ENCODE results near the gene R3HCC1L. TPM values are rescaled to one million over a fixed set of nuclear protein-coding genes. Genes with fewer than 3 reads are reported as not detected.
"Not testable (repeated sequence)": the region's sequence is repeated elsewhere in the genome, so short reads cannot be mapped to it uniquely, and the experiment has no call there.

Gene R3HCC1L
- polyA plus RNA-seq, 2 of the 4 experiments (the other 2 are of a cell fraction), result 11.0 to 15.2 TPM

- Histone ChIP-seq H3K4me3 (peak overlapping the region; percentile 86), H3K4me1 (peaks cover 12% of the 10 kb centered on the region; the same call in 2 of the 3 replicates), H3K27ac (peak overlapping the region; percentile 89 to 99), H3K9me3 (peaks cover 11% of the 10 kb centered on the region; the same call in 2 of the 3 replicates), H3K4me2 (peak overlapping the region; percentile 57)
- no peak for TF ChIP-seq ESRRA (IDR thresholded peaks at IDR 0.05; ENCODE audit: borderline replicate concordance, low read length)
- no peak for TF ChIP-seq POLR2A (IDR thresholded peaks at IDR 0.05; ENCODE audit: low read length)
- TF ChIP-seq KDM5A (IDR thresholded peaks at IDR 0.05), result no peak
- no peak for TF ChIP-seq HMGXB4 (CRISPR knock-in tag; IDR thresholded peaks at IDR 0.05; ENCODE audit: borderline replicate concordance)
- no peak for TF ChIP-seq RFX5 (IDR thresholded peaks at IDR 0.05)
- ChIA-PET CTCF (interaction anchor here (1.0 to 1.4 kb wide), 6 partner anchors 9 to 219 kb away, joined by 3 to 4 read pairs (median 3); no protein-coding TSS in a partner anchor), POLR2A (interaction anchor here (0.7 to 1.4 kb wide), 6 partner anchors 17 to 1487 kb away, joined by 3 to 5 read pairs (median 3); partner anchors contain the start of gene SLC25A28)
- 35% methylated on average over 5 of the region's 5 CpGs for WGBS (ENCODE audit: missing lambda C conversion rate)
- ATAC-seq (peak; percentile 41 to 46; a peak in 5 of 6 replicates), DNase-seq (ENCODE audit: low read depth in 1 of 2, low spot score in 1 of 2) (peak in 1 of 2 experiments; percentile 25), FAIRE-seq (no peak)
Measured at GRCh38 chr10:98134117-98134430, 383 bp upstream of the R3HCC1L start.

- ChIA-PET CTCF (interaction anchor here (0.6 to 1.4 kb wide), 4 partner anchors 36 to 1063 kb away, joined by 3 to 5 read pairs (median 4); no protein-coding TSS in a partner anchor), POLR2A (interaction anchor here (0.5 to 1.4 kb wide), 3 partner anchors 174 to 1485 kb away, joined by 3 to 6 read pairs (median 5); partner anchors contain the start of gene SLC25A28)
- ATAC-seq (peak in 1 of 2 experiments; percentile 17; a peak in 2 of 6 replicates), DNase-seq (ENCODE audit: low read depth in 1 of 2, low spot score in 1 of 2) (peak in 1 of 2 experiments; percentile 14), FAIRE-seq (no peak)
- Histone ChIP-seq H3K4me1 (peaks cover 12% of the 10 kb centered on the region; the same call in 2 of the 3 replicates), H3K4me2 (peak overlapping the region; percentile 88), H3K9me3 (peaks cover 11% of the 10 kb centered on the region; the same call in 2 of the 3 replicates), H3K27ac (peak overlapping the region; percentile 89 to 99), H3K4me3 (peak overlapping the region; percentile 86)
- TF ChIP-seq CBX8 (IDR thresholded peaks at IDR 0.05) (no peak), NR3C1 (IDR thresholded peaks at IDR 0.05) (no peak), HEYL (CRISPR knock-in tag; IDR thresholded peaks at IDR 0.05) (no peak), JUNB (IDR thresholded peaks at IDR 0.05) (no peak), KDM1A (IDR thresholded peaks at IDR 0.05; ENCODE audit: low read depth) (0 out of 2 replicates have a peak, but pooled peaks have one; percentile 54)
- 10% methylated on average over 13 of the region's 13 CpGs for WGBS (ENCODE audit: missing lambda C conversion rate)
Measured at GRCh38 chr10:98135222-98135899, 904 bp downstream of the R3HCC1L start.

GRCh38 chr10:98136775-98137174 is 2.3 kb downstream of the R3HCC1L start:
- FAIRE-seq; H3K4me3 ChIP-seq; POLR2A ChIA-PET; CTCF ChIA-PET; H3K27ac ChIP-seq; ATAC-seq; DNase-seq (ENCODE audit: low read depth in 1 of 2, low spot score in 1 of 2): not testable (repeated sequence)
- H3K4me1 ChIP-seq, result peaks cover 12% of the 10 kb centered on the region; the same call in 2 of the 3 replicates
- peak overlapping the region; percentile 88; the same call in 1 of the 3 replicates for H3K4me2 ChIP-seq
- peaks cover 11% of the 10 kb centered on the region; the same call in 2 of the 3 replicates for H3K9me3 ChIP-seq
- WGBS (ENCODE audit: missing lambda C conversion rate), result 96% methylated on average over 16 of the region's 16 CpGs

GRCh38 chr10:98138031-98138430 is 3.6 kb downstream of the R3HCC1L start:
- ATAC-seq, result no peak
- no peak overlapping the region for H3K27ac ChIP-seq
- CTCF ChIA-PET, result interaction anchor here (1.4 kb wide), 1 partner anchor 92 kb away, joined by 4 read pairs; no protein-coding TSS in a partner anchor
- POLR2A ChIA-PET, result no interaction called here
- H3K4me1 ChIP-seq, result peaks cover 19% of the 10 kb centered on the region; the same call in 2 of the 3 replicates
- DNase-seq (ENCODE audit: low read depth in 1 of 2, low spot score in 1 of 2), result no peak
- peaks cover 5% of the 10 kb centered on the region; the same call in 2 of the 3 replicates for H3K9me3 ChIP-seq
- no peak for FAIRE-seq
- TF ChIP-seq RNF2 (IDR thresholded peaks at IDR 0.05; ENCODE audit: borderline replicate concordance, low read depth) (no peak), KDM5A (IDR thresholded peaks at IDR 0.05) (no peak), FOSL2 (IDR thresholded peaks at IDR 0.05) (no peak), FOSL2 (CRISPR knock-in tag; IDR thresholded peaks at IDR 0.05) (no peak)
- no peak overlapping the region for H3K4me3 ChIP-seq
- no peak overlapping the region for H3K4me2 ChIP-seq

- DNase-seq (ENCODE audit: low read depth in 1 of 2, low spot score in 1 of 2) (no peak), ATAC-seq (no peak), FAIRE-seq (no peak)
- Histone ChIP-seq H3K4me2 (no peak overlapping the region), H3K27ac (no peak overlapping the region), H3K9me3 (no peaks in the 10 kb centered on the region), H3K4me3 (no peak overlapping the region), H3K4me1 (peaks cover 19% of the 10 kb centered on the region; the same call in 2 of the 3 replicates)
- TF ChIP-seq CBX8 (IDR thresholded peaks at IDR 0.05), result no peak
- no peak for TF ChIP-seq HOXB13 (CRISPR knock-in tag; IDR thresholded peaks at IDR 0.05; ENCODE audit: low read depth)
- TF ChIP-seq EHMT2 (IDR thresholded peaks at IDR 0.05; ENCODE audit: low read depth), result no peak
- ChIA-PET CTCF (interaction anchor here (0.6 to 0.9 kb wide), 2 partner anchors 10 to 30 kb away, joined by 3 to 4 read pairs; no protein-coding TSS in a partner anchor), POLR2A (no interaction called here)
- 89% methylated on average over 3 of the region's 3 CpGs for WGBS (ENCODE audit: missing lambda C conversion rate)
Measured at GRCh38 chr10:98139431-98139830, 5.0 kb downstream of the R3HCC1L start.
